Central memory CD8-positive, alpha-beta T cell (primary cell): ENCODE results near the gene ENOX1.

Source experiments
- ATAC-seq: fragments of 150-1000 bp; cut with Tn5 transposase; replicated peaks from 2 replicates; pipeline ENCODE4 v1.10.0; 2022; ENCODE audit warnings: mild to moderate bottlenecking, moderate FRiP score, moderate number of reproducible peaks; ENCODE audit not compliant: poor library complexity, severe bottlenecking; ENCODE audit errors: extremely low read depth
- DNase-seq, 2 donors: peaks; one replicate each; pipeline ENCODE4 v3.0.0; 2021; ENCODE audit warnings: low spot score in 2 of 2
- H3K27ac Mint-ChIP-seq: one replicate; pipeline ENCODE4 v1.8.0; 2022; ENCODE audit warnings: low read depth, mild to moderate bottlenecking, moderate library complexity, mixed read lengths
- H3K27me3 Mint-ChIP-seq: one replicate; pipeline ENCODE4 v1.8.0; 2022; ENCODE audit warnings: mixed read lengths
- H3K36me3 Mint-ChIP-seq: one replicate; pipeline ENCODE4 v1.8.0; 2022; ENCODE audit warnings: mild to moderate bottlenecking, moderate library complexity, mixed read lengths; ENCODE audit not compliant: insufficient read depth
- H3K4me1 Mint-ChIP-seq: one replicate; pipeline ENCODE4 v1.8.0; 2022; ENCODE audit warnings: mixed read lengths
- H3K4me3 Mint-ChIP-seq: one replicate; pipeline ENCODE4 v1.8.0; 2022; ENCODE audit warnings: mild to moderate bottlenecking, moderate library complexity, mixed read lengths
- H3K9me3 Mint-ChIP-seq: one replicate; pipeline ENCODE4 v1.8.0; 2022; ENCODE audit warnings: mixed read lengths

The ENOX1 gene

DNA sequence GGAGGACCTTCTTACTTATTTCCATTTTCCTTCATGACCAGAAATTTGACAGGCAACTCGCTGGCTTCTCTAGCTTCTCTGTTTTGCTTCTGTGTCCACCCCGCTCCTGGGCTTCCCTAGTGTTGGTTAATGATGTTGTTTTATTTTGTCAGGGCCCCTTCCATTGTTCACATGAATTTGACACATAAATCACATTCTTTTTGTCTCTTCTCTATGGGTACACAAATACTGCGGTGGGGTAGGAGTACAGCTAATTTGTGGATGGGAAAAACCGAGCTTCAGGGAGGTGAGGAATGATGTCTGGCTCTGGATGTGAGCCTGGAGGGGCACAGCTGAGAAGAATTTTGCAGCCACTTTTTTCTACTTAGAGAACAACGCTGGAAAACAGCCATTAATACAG, 563.6 kb downstream of the ENOX1 start:
- H3K27ac Mint-ChIP-seq: no peak overlapping the region
- no peaks in the 10 kb centered on the region for H3K4me1 Mint-ChIP-seq
- peaks cover 49% of the 10 kb centered on the region for H3K27me3 Mint-ChIP-seq
- DNase-seq: no peak
- no peaks in the 10 kb centered on the region for H3K36me3 Mint-ChIP-seq
- ATAC-seq: no peak
- H3K4me3 Mint-ChIP-seq: no peak overlapping the region
- H3K9me3 Mint-ChIP-seq: no peaks in the 10 kb centered on the region

DNA sequence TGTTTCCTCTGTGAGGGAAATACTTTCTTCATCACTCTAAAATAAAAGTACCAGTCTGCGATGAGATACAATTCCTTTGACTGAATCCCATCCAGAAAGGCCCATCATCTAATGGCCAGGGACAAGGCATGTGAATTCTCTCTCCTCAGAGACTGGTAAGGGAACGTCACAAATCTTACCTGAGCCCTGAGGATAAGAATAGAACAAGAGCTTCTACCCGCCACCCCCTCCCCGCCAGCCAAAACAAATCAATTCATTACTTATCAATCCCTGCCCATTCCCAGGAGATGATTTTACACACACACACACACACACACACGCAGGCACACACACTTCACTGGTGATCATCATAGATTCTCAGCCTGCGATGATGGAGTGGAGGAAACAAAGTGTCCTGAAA, 564.7 kb downstream of the ENOX1 start:
- H3K27ac Mint-ChIP-seq: no peak overlapping the region
- no peak overlapping the region for H3K4me3 Mint-ChIP-seq
- no peak for ATAC-seq
- H3K36me3 Mint-ChIP-seq: no peaks in the 10 kb centered on the region
- H3K27me3 Mint-ChIP-seq: peaks cover 49% of the 10 kb centered on the region
- H3K4me1 Mint-ChIP-seq: no peaks in the 10 kb centered on the region
- no peak for DNase-seq
- H3K9me3 Mint-ChIP-seq: no peaks in the 10 kb centered on the region

DNA sequence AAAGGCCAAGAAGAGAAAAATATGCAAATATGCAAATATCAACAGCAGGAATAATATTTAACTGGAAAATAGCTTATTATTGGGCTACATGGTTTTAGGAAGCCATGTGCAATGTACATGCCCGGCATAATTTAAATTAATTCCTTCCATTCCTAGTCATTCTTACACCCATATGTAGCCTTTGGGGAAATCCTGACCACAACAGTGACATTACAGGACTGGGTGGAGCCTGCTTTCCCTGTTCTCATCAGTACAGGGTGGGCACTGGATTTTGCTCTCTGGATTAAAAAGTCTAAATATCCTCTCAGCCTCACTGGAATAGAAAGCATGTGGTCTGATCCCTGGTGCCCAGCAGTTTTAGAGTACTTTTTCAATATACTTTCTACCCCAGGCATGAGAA, 565.2 kb downstream of the ENOX1 start:
- no peaks in the 10 kb centered on the region for H3K36me3 Mint-ChIP-seq
- no peak for DNase-seq
- no peak overlapping the region for H3K27ac Mint-ChIP-seq
- no peaks in the 10 kb centered on the region for H3K4me1 Mint-ChIP-seq
- no peak for ATAC-seq
- H3K27me3 Mint-ChIP-seq: peaks cover 46% of the 10 kb centered on the region
- no peaks in the 10 kb centered on the region for H3K9me3 Mint-ChIP-seq
- H3K4me3 Mint-ChIP-seq: no peak overlapping the region

DNA sequence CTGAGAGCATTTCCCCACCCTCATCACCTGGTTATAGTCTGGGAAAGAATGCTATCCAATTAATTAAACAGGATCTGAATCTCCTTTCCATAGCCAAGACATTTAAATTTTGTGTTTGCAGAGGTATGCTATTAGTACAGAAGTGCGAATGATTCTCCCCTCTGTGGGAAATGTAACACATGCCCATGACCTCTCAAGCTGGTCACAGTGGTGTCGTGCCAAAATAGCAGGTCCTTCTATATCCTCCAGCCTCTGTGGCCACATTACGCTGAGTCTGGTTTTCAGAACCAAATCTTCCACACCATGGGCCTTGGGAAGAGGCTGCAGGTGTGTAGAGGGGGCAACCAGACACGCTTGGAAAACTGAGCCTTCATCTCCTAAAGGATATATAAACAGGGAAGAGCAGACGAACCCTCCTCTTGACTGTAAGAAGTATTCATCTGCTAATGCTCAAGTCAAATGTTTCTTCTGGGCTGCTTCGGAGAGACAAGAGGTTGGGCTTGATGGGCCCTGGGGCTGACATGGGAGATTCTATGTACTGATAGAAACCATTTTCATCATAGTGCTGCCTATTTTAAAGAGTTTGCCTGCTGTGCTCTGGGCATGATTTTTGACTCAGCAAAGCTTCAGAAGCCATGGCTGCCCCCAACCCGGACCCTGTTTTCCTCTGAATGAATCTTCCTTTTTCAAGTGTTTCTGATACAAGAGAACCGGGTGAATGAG, 565.7 kb downstream of the ENOX1 start:
- H3K27me3 Mint-ChIP-seq: peaks cover 40% of the 10 kb centered on the region
- H3K36me3 Mint-ChIP-seq: no peaks in the 10 kb centered on the region
- no peaks in the 10 kb centered on the region for H3K9me3 Mint-ChIP-seq
- no peak overlapping the region for H3K27ac Mint-ChIP-seq
- DNase-seq: no peak
- no peak overlapping the region for H3K4me3 Mint-ChIP-seq
- H3K4me1 Mint-ChIP-seq: no peaks in the 10 kb centered on the region
- no peak for ATAC-seq

DNA sequence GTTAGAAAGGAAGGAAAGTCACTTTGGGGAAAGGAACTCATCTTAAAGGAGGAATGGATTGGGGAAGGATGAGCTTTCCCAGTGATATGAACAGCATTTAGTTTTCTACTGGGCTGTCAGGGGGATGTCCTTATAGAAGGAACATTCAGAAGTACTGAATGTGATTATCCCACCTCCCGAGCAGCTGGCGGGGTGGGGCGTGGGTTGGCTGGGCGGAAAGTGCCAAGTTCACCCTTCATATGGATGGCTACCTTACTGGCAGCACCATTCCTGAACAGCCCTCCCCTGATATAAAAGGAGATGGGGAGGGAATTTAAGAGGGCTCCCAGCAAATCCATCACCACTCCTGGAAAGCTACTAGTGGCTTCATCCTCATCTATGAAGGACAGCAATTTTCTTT, 572.6 kb downstream of the ENOX1 start:
- peaks cover 17% of the 10 kb centered on the region for H3K27me3 Mint-ChIP-seq
- no peaks in the 10 kb centered on the region for H3K36me3 Mint-ChIP-seq
- DNase-seq (no peak), ATAC-seq (no peak)
- no peak overlapping the region for H3K27ac Mint-ChIP-seq
- no peaks in the 10 kb centered on the region for H3K9me3 Mint-ChIP-seq
- no peaks in the 10 kb centered on the region for H3K4me1 Mint-ChIP-seq
- no peak overlapping the region for H3K4me3 Mint-ChIP-seq

DNA sequence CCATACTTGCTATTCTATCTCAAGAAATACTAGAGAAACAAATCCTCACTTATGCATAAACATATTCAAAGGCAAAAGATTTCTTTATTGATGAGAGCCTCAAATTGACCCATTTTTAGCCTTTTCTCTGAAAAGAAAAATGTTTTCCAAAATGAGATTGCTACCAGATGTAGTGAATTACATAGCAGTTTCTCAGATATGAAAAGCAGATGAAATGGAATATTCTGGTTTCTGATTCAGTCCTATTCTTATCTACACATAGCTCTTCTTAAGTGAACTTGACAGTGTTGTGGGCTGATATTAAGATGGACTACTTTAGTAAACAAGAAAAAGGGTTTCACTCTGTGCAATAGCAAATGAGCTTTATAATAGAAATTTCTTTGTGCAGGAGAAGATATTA, 579.9 kb downstream of the ENOX1 start:
- Mint-ChIP-seq H3K9me3 (no peaks in the 10 kb centered on the region), H3K27ac (no peak overlapping the region), H3K4me1 (no peaks in the 10 kb centered on the region), H3K4me3 (no peak overlapping the region), H3K36me3 (no peaks in the 10 kb centered on the region), H3K27me3 (no peaks in the 10 kb centered on the region)
- ATAC-seq: no peak
- no peak for DNase-seq

DNA sequence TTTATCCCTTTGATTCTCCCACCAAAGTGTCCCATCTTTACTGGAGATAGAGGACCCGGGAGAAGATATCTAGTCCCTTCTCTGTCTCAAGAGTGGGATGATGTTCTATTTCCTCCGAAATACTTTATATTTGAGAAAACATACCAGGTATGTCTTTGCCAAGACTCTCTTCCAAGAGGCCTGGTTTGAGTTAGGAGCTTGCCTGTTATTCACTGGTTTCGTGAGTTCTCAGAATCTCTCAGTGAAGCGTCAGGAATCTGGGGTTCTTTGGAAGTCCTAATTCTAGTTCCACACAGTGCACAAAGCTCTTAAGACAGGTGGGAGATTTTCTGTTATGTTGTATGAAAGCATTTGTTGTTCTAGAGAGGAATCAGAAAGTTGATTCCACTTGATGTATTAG, 581.4 kb downstream of the ENOX1 start:
- H3K4me1 Mint-ChIP-seq: no peaks in the 10 kb centered on the region
- no peak overlapping the region for H3K27ac Mint-ChIP-seq
- H3K9me3 Mint-ChIP-seq: no peaks in the 10 kb centered on the region
- ATAC-seq: no peak
- H3K36me3 Mint-ChIP-seq: no peaks in the 10 kb centered on the region
- DNase-seq: no peak
- no peak overlapping the region for H3K4me3 Mint-ChIP-seq
- peaks cover 4% of the 10 kb centered on the region for H3K27me3 Mint-ChIP-seq

DNA sequence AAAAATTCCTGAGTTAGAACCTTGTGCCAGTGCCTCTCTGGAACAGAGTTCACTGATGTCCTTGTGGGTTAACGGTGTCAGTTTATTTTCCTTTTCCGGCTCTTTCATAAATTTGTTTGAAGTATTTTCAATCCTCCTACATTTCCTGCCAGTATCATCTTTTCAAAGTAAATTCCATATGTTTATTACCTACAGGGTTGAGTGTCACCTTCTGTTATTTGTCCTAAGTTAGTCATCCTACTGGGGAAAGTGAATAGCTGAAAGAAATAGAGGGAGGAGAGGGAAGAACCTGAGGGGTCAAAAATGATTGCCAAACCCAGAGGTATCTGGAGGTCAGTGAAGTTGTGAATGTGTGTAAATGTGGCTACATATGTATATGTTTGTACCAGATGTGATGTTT, 582.2 kb downstream of the ENOX1 start:
- DNase-seq (no peak), ATAC-seq (no peak)
- no peaks in the 10 kb centered on the region for H3K9me3 Mint-ChIP-seq
- no peak overlapping the region for H3K27ac Mint-ChIP-seq
- no peaks in the 10 kb centered on the region for H3K36me3 Mint-ChIP-seq
- H3K4me3 Mint-ChIP-seq: no peak overlapping the region
- H3K4me1 Mint-ChIP-seq: no peaks in the 10 kb centered on the region
- peaks cover 12% of the 10 kb centered on the region for H3K27me3 Mint-ChIP-seq

DNA sequence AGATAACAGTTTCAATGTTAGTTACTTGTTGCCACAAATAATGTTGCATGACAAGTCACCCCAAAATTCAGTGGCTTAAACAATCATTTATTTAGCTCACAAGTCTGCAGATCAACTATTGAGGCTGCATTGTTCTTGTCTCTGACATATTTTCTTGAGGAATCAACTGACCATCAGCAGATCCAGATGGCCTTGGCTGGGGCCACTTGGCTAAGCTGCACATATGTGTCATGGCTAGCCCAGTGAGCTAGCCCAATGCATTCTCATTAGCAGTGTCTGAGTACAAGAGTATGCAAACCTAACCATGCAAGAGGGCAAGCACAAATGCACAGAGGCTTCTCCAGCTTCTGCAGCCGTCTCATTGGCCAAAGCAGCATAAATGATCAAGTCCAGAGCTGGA, 583.0 kb downstream of the ENOX1 start:
- peaks cover 20% of the 10 kb centered on the region for H3K27me3 Mint-ChIP-seq
- DNase-seq: no peak
- no peaks in the 10 kb centered on the region for H3K36me3 Mint-ChIP-seq
- no peak overlapping the region for H3K4me3 Mint-ChIP-seq
- H3K4me1 Mint-ChIP-seq: no peaks in the 10 kb centered on the region
- no peak overlapping the region for H3K27ac Mint-ChIP-seq
- no peaks in the 10 kb centered on the region for H3K9me3 Mint-ChIP-seq
- no peak for ATAC-seq

DNA sequence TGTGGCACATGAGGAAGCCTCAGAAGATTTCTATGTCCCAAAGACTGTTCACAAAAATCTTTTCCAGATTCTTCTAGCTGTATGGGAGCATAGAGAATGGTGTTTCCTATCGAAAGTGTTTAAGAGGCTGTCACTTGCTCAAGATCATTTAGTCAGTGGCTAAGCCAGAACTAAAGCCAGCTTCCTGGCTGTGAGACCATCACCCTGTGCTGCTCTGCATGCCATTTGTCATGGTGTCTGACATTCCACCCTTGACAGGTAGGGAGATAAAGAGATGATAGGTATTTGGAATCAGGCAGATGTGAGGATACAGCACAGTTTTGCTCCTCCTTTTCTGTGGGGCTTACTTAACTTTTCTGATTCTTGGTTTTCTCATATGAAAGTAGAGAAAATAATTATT, 586.0 kb downstream of the ENOX1 start:
- H3K36me3 Mint-ChIP-seq: peaks cover 2% of the 10 kb centered on the region
- H3K4me3 Mint-ChIP-seq: no peak overlapping the region
- ATAC-seq: no peak
- no peaks in the 10 kb centered on the region for H3K9me3 Mint-ChIP-seq
- H3K4me1 Mint-ChIP-seq: no peaks in the 10 kb centered on the region
- H3K27me3 Mint-ChIP-seq: peaks cover 49% of the 10 kb centered on the region
- no peak overlapping the region for H3K27ac Mint-ChIP-seq
- DNase-seq: no peak

DNA sequence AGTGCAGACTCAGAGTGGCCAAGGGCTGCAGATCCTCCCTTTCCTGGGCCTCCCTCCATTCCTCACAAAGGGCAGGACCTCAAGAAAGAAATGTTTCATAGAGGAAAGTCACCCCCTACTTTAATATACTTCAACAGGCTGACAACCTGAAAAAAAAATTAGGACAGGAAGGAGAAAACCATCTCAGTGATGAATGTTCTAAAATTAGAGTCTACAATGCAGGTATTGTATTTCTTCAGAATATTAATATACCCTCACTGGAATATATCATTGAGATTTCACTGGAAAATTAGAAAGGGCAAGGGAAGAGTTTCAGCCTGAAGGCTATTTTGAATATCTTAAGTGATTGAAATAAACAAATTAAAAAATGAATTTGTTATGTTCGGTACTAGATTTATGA, 586.5 kb downstream of the ENOX1 start:
- peaks cover 53% of the 10 kb centered on the region for H3K27me3 Mint-ChIP-seq

DNA sequence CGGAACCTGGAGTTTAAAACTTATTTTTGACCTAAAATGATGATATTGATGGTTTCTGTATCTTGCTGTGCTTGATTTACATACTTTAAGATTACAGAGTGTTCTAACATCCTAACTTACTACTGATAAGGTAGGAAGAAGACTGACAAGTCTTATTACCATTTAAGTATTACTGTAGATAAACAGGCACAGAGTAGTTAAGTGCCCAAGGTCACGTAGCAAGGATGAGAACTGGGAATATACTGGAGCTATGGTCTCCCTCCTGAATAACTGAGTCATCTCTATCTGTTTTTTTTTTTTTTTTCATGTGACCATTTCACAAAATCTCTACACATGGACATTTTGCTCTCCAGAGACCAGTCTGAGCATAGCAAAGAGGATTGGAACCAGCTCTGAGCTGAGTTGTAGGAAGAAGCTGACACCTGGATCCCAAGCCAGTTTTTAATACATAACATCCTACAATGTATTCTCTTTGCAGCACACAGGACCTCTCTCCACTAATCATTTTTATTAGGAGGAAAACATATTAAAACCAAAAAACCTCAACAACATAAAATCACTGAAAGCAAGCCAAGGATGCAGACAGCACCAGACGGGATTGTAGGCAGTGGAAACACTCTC, 589.9 kb downstream of the ENOX1 start:
- H3K4me1 Mint-ChIP-seq: no peaks in the 10 kb centered on the region
- no peak for DNase-seq
- H3K27me3 Mint-ChIP-seq: peaks cover 68% of the 10 kb centered on the region
- ATAC-seq: no peak
- no peak overlapping the region for H3K27ac Mint-ChIP-seq
- H3K36me3 Mint-ChIP-seq: peaks cover 2% of the 10 kb centered on the region
- H3K4me3 Mint-ChIP-seq: no peak overlapping the region
- H3K9me3 Mint-ChIP-seq: no peaks in the 10 kb centered on the region

More for the DNA sequence above, 586.5 kb downstream of the ENOX1 start:
- no peak overlapping the region for H3K4me3 Mint-ChIP-seq
- H3K9me3 Mint-ChIP-seq: no peaks in the 10 kb centered on the region
- no peaks in the 10 kb centered on the region for H3K4me1 Mint-ChIP-seq
- DNase-seq (no peak), ATAC-seq (no peak)
- H3K36me3 Mint-ChIP-seq: peaks cover 2% of the 10 kb centered on the region
- no peak overlapping the region for H3K27ac Mint-ChIP-seq

DNA sequence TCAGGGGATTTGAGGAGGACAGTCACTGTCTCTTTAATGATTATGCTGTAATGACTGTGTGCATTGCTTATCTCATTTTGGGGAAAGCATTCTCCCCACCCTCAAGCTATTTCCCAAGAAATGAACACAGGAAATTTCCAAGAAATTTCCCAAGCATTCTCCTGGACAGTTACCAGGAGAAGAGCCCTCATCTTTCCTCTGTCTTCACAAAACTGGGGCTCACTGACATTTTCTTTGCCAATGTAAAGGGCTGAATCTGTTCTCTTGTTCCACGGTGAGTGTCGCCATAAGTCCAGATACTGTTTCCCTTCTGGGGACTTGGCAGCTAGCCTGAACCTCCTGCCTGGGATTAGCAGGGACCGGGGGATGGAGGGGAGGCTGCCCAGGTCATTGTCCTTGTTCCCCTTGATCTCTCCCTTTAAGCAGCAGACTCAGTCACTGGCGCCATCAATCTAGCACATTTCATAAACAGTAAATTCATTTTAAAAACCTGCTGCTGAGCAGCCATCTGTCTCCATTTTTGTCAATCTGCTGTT, 590.6 kb downstream of the ENOX1 start:
- Mint-ChIP-seq H3K4me3 (no peak overlapping the region), H3K27ac (no peak overlapping the region), H3K9me3 (no peaks in the 10 kb centered on the region), H3K27me3 (peaks cover 68% of the 10 kb centered on the region), H3K36me3 (peaks cover 2% of the 10 kb centered on the region), H3K4me1 (no peaks in the 10 kb centered on the region)
- DNase-seq: no peak
- no peak for ATAC-seq
